Left ventricle myocardium inferior (tissue), 1 donor: Measurements from ENCODE around the gene BOK. TPM values are rescaled to one million over a fixed set of nuclear protein-coding genes. Genes with fewer than 3 reads are reported as not detected.

ENCODE experiments used
- DNase-seq: peaks from one replicate; pipeline ENCODE4 v3.0.0-alpha.2; 2020
- H3K27ac ChIP-seq: fragments of 200-600 bp; replicated peaks from 2 replicates; pipeline ENCODE4 v1.8.0; 2021
- H3K27me3 ChIP-seq: fragments of 200-600 bp; 2 replicates; pipeline ENCODE4 v1.8.0; 2021; ENCODE audit warnings: low read depth
- H3K36me3 ChIP-seq: fragments of 200-600 bp; 2 replicates; pipeline ENCODE4 v1.8.0; 2021
- H3K4me1 ChIP-seq: fragments of 200-600 bp; 2 replicates; pipeline ENCODE4 v1.8.0; 2021
- H3K4me3 ChIP-seq: fragments of 200-600 bp; 2 replicates; pipeline ENCODE4 v1.8.0; 2021; ENCODE audit warnings: mild to moderate bottlenecking, moderate library complexity
- H3K9me3 ChIP-seq: fragments of 200-600 bp; replicated peaks from 2 replicates; pipeline ENCODE4 v1.8.0; 2021
- CTCF ChIP-seq: fragments of 200-600 bp; IDR thresholded peaks from 2 replicates; pipeline ENCODE4 v1.8.0; 2021; ENCODE audit warnings: antibody characterized with exemption, mild to moderate bottlenecking, borderline replicate concordance
- intact Hi-C: fragments of 100-400 bp; cut with micrococcal nuclease; formaldehyde crosslinking; loops from one replicate; pipeline ENCODE4 v1.11.0; 2022
- total RNA-seq: library from RNA; stranded (reverse); fragmentation: NEBNext Ultra II Directional; extraction: Animal tissue kit (Norgen Biotek cat#: 25700); gene quantifications from one replicate; pipeline ENCODE4 v1.2.1, GENCODE V29; 2021
- donor health status: DM: no; HTN: yes; CAD: no; lungs with severe emphysema.

The BOK gene
- total RNA-seq, 1 donor from 2014 or later, result 2.4 TPM

GRCh38 chr2:241601841-241602240, 43.3 kb downstream of the BOK start:
- intact Hi-C loops, result no loop called here
- no peak overlapping the region for H3K27ac ChIP-seq
- no peak for TF ChIP-seq CTCF
- no peaks in the 10 kb centered on the region for H3K27me3 ChIP-seq
- H3K36me3 ChIP-seq, result peaks cover 79% of the 10 kb centered on the region
- DNase-seq, result no peak
- H3K4me3 ChIP-seq, result no peak overlapping the region
- H3K4me1 ChIP-seq, result no peaks in the 10 kb centered on the region
- no peaks in the 10 kb centered on the region for H3K9me3 ChIP-seq

- Histone ChIP-seq H3K27me3 (no peaks in the 10 kb centered on the region), H3K4me3 (no peak overlapping the region), H3K4me1 (no peaks in the 10 kb centered on the region), H3K27ac (no peak overlapping the region), H3K9me3 (no peaks in the 10 kb centered on the region), H3K36me3 (peaks cover 70% of the 10 kb centered on the region)
- intact Hi-C loops, result no loop called here
- TF ChIP-seq CTCF, result no peak
- DNase-seq, result no peak
These were observed 44.2 kb downstream of the BOK start for GRCh38 chr2:241602720-241603119.

GRCh38 chr2:241603686-241604085, 45.1 kb downstream of the BOK start:
- Histone ChIP-seq H3K4me1 (peaks cover 3% of the 10 kb centered on the region), H3K4me3 (no peak overlapping the region), H3K36me3 (peaks cover 77% of the 10 kb centered on the region), H3K27ac (no peak overlapping the region), H3K9me3 (no peaks in the 10 kb centered on the region), H3K27me3 (no peaks in the 10 kb centered on the region)
- TF ChIP-seq CTCF, result no peak
- intact Hi-C loops, result no loop called here
- DNase-seq, result no peak

GRCh38 chr2:241606186-241606585, 47.6 kb downstream of the BOK start:
- no peak for TF ChIP-seq CTCF
- Histone ChIP-seq H3K9me3 (no peaks in the 10 kb centered on the region), H3K27ac (no peak overlapping the region), H3K4me3 (no peak overlapping the region), H3K27me3 (no peaks in the 10 kb centered on the region), H3K36me3 (peaks cover 58% of the 10 kb centered on the region), H3K4me1 (peaks cover 27% of the 10 kb centered on the region)
- no peak for DNase-seq
- intact Hi-C loops, result no loop called here

GRCh38 chr2:241607162-241607885, 48.8 kb downstream of the BOK start:
- DNase-seq, result no peak
- H3K27me3 ChIP-seq, result no peaks in the 10 kb centered on the region
- H3K4me1 ChIP-seq, result peaks cover 31% of the 10 kb centered on the region
- H3K36me3 ChIP-seq, result peaks cover 48% of the 10 kb centered on the region
- no peaks in the 10 kb centered on the region for H3K9me3 ChIP-seq
- H3K27ac ChIP-seq, result no peak overlapping the region
- no peak overlapping the region for H3K4me3 ChIP-seq
- intact Hi-C loops, result no loop called here
- TF ChIP-seq CTCF, result no peak
